Measurements from ENCODE around the gene OR5L1. TPM values are rescaled to one million over a fixed set of nuclear protein-coding genes. Genes with fewer than 3 reads are reported as not detected.

The OR5L1 gene
- total and polyA plus RNA-seq, 4 donors: not detected

- Histone ChIP-seq H3K4me3 (ENCODE audit: low read depth, low read length) (no peak overlapping the region), H3K9me3 (ENCODE audit: control insufficient read depth, insufficient read depth, low read length) (peaks cover 7% of the 10 kb centered on the region), H3K4me1 (ENCODE audit: control insufficient read depth, insufficient read depth, low read length) (no peaks in the 10 kb centered on the region), H3K36me3 (ENCODE audit: control insufficient read depth, insufficient read depth, low read length) (no peaks in the 10 kb centered on the region), H3K27me3 (ENCODE audit: control insufficient read depth, insufficient read depth, low read length) (no peaks in the 10 kb centered on the region), H3K27ac (ENCODE audit: low read depth, low read length) (no peak overlapping the region)
- DNase-seq (ENCODE audit: low read depth in 4 of 6, low spot score in 6 of 6): no peak
Measured at GRCh38 chr11:55849037-55849436, 37.9 kb downstream of the OR5L1 start.

- peaks cover 7% of the 10 kb centered on the region for H3K9me3 ChIP-seq (ENCODE audit: control insufficient read depth, insufficient read depth, low read length)
- no peak overlapping the region for H3K27ac ChIP-seq (ENCODE audit: low read depth, low read length)
- H3K27me3 ChIP-seq (ENCODE audit: control insufficient read depth, insufficient read depth, low read length): no peaks in the 10 kb centered on the region
- DNase-seq (ENCODE audit: low read depth in 4 of 6, low spot score in 6 of 6): no peak
- H3K4me1 ChIP-seq (ENCODE audit: control insufficient read depth, insufficient read depth, low read length): no peaks in the 10 kb centered on the region
- H3K36me3 ChIP-seq (ENCODE audit: control insufficient read depth, insufficient read depth, low read length): no peaks in the 10 kb centered on the region
- WGBS (ENCODE audit: insufficient coverage): no CpG with 5 or more reads among the region's 1 CpG
- no peak overlapping the region for H3K4me3 ChIP-seq (ENCODE audit: low read depth, low read length)
Measured at GRCh38 chr11:55852141-55852540, 41.0 kb downstream of the OR5L1 start.

- Histone ChIP-seq H3K36me3 (ENCODE audit: control insufficient read depth, insufficient read depth, low read length) (no peaks in the 10 kb centered on the region), H3K9me3 (ENCODE audit: control insufficient read depth, insufficient read depth, low read length) (peaks cover 5% of the 10 kb centered on the region), H3K27ac (ENCODE audit: low read depth, low read length) (no peak overlapping the region), H3K4me3 (ENCODE audit: low read depth, low read length) (no peak overlapping the region), H3K27me3 (ENCODE audit: control insufficient read depth, insufficient read depth, low read length) (no peaks in the 10 kb centered on the region), H3K4me1 (ENCODE audit: control insufficient read depth, insufficient read depth, low read length) (no peaks in the 10 kb centered on the region)
- no CpG with 5 or more reads among the region's 1 CpG for WGBS (ENCODE audit: insufficient coverage)
- no peak for DNase-seq (ENCODE audit: low read depth in 4 of 6, low spot score in 6 of 6)
Measured at GRCh38 chr11:55854704-55855103, 43.5 kb downstream of the OR5L1 start.

Other genes starting within 250 kb of the OR5L1 start
- not detected for gene OR4C16, start 239.2 kb upstream of the OR5L1 start, total RNA-seq
- gene OR4C16, start 239.2 kb upstream of the OR5L1 start, polyA plus RNA-seq (ENCODE audit: insufficient read length in 2 of 2): not detected
- not detected for gene OR4C11, start 203.7 kb upstream of the OR5L1 start, total RNA-seq
- gene OR4C11, start 203.7 kb upstream of the OR5L1 start, polyA plus RNA-seq (ENCODE audit: insufficient read length in 2 of 2): not detected
- not detected for gene OR4P4, start 176.3 kb upstream of the OR5L1 start, total RNA-seq
- under 1 TPM in 1 of 2 donors, not detected in 1; 0.15 TPM for gene OR4P4, start 176.3 kb upstream of the OR5L1 start, polyA plus RNA-seq (ENCODE audit: insufficient read length in 2 of 2)
- not detected for gene OR4S2, start 163.0 kb upstream of the OR5L1 start, total RNA-seq
- not detected for gene OR4S2, start 163.0 kb upstream of the OR5L1 start, polyA plus RNA-seq (ENCODE audit: insufficient read length in 2 of 2)
- not detected for gene OR4C6, start 149.2 kb upstream of the OR5L1 start, total RNA-seq
- not detected for gene OR4C6, start 149.2 kb upstream of the OR5L1 start, polyA plus RNA-seq (ENCODE audit: insufficient read length in 2 of 2)
- gene OR5D13, start 37.9 kb upstream of the OR5L1 start, total RNA-seq: not detected
- gene OR5D13, start 37.9 kb upstream of the OR5L1 start, polyA plus RNA-seq (ENCODE audit: insufficient read length in 2 of 2): not detected
- not detected for gene OR5D14, start 15.8 kb upstream of the OR5L1 start, total RNA-seq
- not detected for gene OR5D14, start 15.8 kb upstream of the OR5L1 start, polyA plus RNA-seq (ENCODE audit: insufficient read length in 2 of 2)
- not detected for gene OR5D18, start 8.3 kb downstream of the OR5L1 start, total RNA-seq
- not detected for gene OR5D18, start 8.3 kb downstream of the OR5L1 start, polyA plus RNA-seq (ENCODE audit: insufficient read length in 2 of 2)
- not detected for gene OR5L2, start 15.9 kb downstream of the OR5L1 start, total RNA-seq
- not detected for gene OR5L2, start 15.9 kb downstream of the OR5L1 start, polyA plus RNA-seq (ENCODE audit: insufficient read length in 2 of 2)
- gene OR5D16, start 27.4 kb downstream of the OR5L1 start, total RNA-seq: not detected
- gene OR5D16, start 27.4 kb downstream of the OR5L1 start, polyA plus RNA-seq (ENCODE audit: insufficient read length in 2 of 2): not detected
- gene TRIM51, start 71.9 kb downstream of the OR5L1 start, total RNA-seq: not detected
- gene TRIM51, start 71.9 kb downstream of the OR5L1 start, polyA plus RNA-seq (ENCODE audit: insufficient read length in 2 of 2): not detected
- gene OR5W2, start 103.2 kb downstream of the OR5L1 start, total RNA-seq: not detected
- not detected for gene OR5W2, start 103.2 kb downstream of the OR5L1 start, polyA plus RNA-seq (ENCODE audit: insufficient read length in 2 of 2)
- gene OR5I1, start 125.0 kb downstream of the OR5L1 start, total RNA-seq: not detected
- gene OR5I1, start 125.0 kb downstream of the OR5L1 start, polyA plus RNA-seq (ENCODE audit: insufficient read length in 2 of 2): not detected
- gene OR10AG1, start 158.6 kb downstream of the OR5L1 start, total RNA-seq: not detected
- gene OR10AG1, start 158.6 kb downstream of the OR5L1 start, polyA plus RNA-seq (ENCODE audit: insufficient read length in 2 of 2): not detected
- not detected for gene OR5F1, start 183.3 kb downstream of the OR5L1 start, total RNA-seq
- gene OR5F1, start 183.3 kb downstream of the OR5L1 start, polyA plus RNA-seq (ENCODE audit: insufficient read length in 2 of 2): not detected
- not detected for gene OR5AS1, start 216.3 kb downstream of the OR5L1 start, total RNA-seq
- under 1 TPM; 0.05 TPM for gene OR5AS1, start 216.3 kb downstream of the OR5L1 start, polyA plus RNA-seq (ENCODE audit: insufficient read length in 2 of 2)

Measured in spinal cord (tissue), 10 donors.